ENCODE measurements around the gene GOLGA1.

DNA sequence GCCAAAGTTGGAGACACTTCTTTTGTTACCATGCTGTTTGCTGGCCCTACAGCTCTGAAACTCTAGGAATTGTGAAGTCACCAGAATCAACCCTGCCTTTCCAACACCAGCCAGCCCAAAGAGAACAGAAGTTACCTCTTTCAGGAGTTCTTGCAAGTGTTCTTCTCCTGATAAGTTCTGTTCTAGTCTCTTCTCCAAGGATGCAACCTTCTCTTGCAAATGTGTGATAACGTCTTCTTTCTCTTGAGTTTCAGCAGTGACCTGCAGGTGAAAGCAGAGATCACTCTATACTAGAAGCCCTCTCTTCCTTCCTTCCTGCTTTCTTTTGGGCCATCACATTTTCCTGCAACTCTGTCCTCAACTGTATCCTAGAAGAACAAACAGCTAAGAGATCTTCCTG is 29.1 kb downstream of the GOLGA1 start:
- TF ChIP-seq CTCF (IDR thresholded peaks at IDR 0.05) (no peak), POLR2A (IDR thresholded peaks at IDR 0.05) (no peak)
